OCI-LY3 (cell line): ENCODE measurements around the gene MMAA.
"Not testable (repeated sequence)": the region's sequence is repeated elsewhere in the genome, so short reads cannot be mapped to it uniquely, and the experiment has no call there.

Experiments used
- H2AFZ ChIP-seq: fragments of 200-600, 300-600 bp; shearing (Covaris generic); 2 replicates; pipeline ENCODE4 v1.6.0; 2014; ENCODE audit warnings: antibody characterized with exemption, low read depth, low read length
- H3K27ac ChIP-seq: fragments of 200-600, 300-600 bp; sonication (generic); 2 replicates; pipeline ENCODE4 v1.5.1; 2014; ENCODE audit warnings: mild to moderate bottlenecking, low read length, moderate library complexity, mixed read lengths
- H3K27me3 ChIP-seq: fragments of 200-600, 300-600 bp; sonication (generic); 2 replicates; pipeline ENCODE4 v1.6.1; 2014; ENCODE audit warnings: low read depth, low read length, mixed read lengths
- H3K36me3 ChIP-seq: fragments of 200-600, 300-600 bp; sonication (generic); replicated peaks from 2 replicates; pipeline ENCODE3; 2014; ENCODE audit warnings: low read depth, low read length, mixed read lengths
- H3K4me1 ChIP-seq: fragments of 300-600, 200-600 bp; sonication (generic); 2 replicates; pipeline ENCODE4 v1.6.1; 2014; ENCODE audit warnings: low read length, mixed read lengths
- H3K4me2 ChIP-seq: fragments of 200-600, 300-600 bp; sonication (generic); 2 replicates; pipeline ENCODE4 v1.6.1; 2014; ENCODE audit warnings: low read length, mixed read lengths
- H3K4me3 ChIP-seq: fragments of 300-600, 200-600 bp; sonication (generic); 2 replicates; pipeline ENCODE4 v1.5.1; 2014; ENCODE audit warnings: antibody characterized with exemption, mild to moderate bottlenecking, low read length, moderate library complexity
- H3K79me2 ChIP-seq: fragments of 300-600, 200-600 bp; shearing (Covaris generic); 2 replicates; pipeline ENCODE4 v1.6.1; 2014; ENCODE audit warnings: mild to moderate bottlenecking, low read length, mixed read lengths
- H3K9ac ChIP-seq: fragments of 300-600, 200-600 bp; shearing (Covaris generic); 2 replicates; pipeline ENCODE4 v1.6.0; 2014; ENCODE audit warnings: mild to moderate bottlenecking, low read length, moderate library complexity
- H3K9me3 ChIP-seq: fragments of 200-600, 300-600 bp; shearing (Covaris generic); 2 replicates; pipeline ENCODE4 v1.6.1; 2014; ENCODE audit warnings: low read length, mixed read lengths; ENCODE audit not compliant: insufficient read depth
- H4K20me1 ChIP-seq: fragments of 200-600, 300-600 bp; sonication (generic); 2 replicates; pipeline ENCODE4 v1.6.1; 2016; ENCODE audit warnings: low read length, mixed read lengths; ENCODE audit not compliant: insufficient read depth
- CTCF ChIP-seq: fragments of 200-600, 300-600 bp; sonication (generic); IDR thresholded peaks from 2 replicates; pipeline ENCODE4 v1.5.1; 2014; ENCODE audit warnings: antibody characterized with exemption, low read length, low read depth
- EZH2phosphoT487 ChIP-seq: fragments of 200-600 bp; shearing (Covaris generic); IDR thresholded peaks from 2 replicates; pipeline ENCODE4 v1.6.1; 2018; ENCODE audit warnings: antibody characterized with exemption, mixed run types, low read depth

Gene MMAA

GRCh38 chr4:145681956-145682355 lies 62.8 kb downstream of the MMAA start:
- H3K9me3 ChIP-seq: no peaks in the 10 kb centered on the region
- no peaks in the 10 kb centered on the region for H3K4me1 ChIP-seq
- H2AFZ ChIP-seq: no peak overlapping the region
- no peaks in the 10 kb centered on the region for H3K36me3 ChIP-seq
- no peak overlapping the region for H3K4me3 ChIP-seq
- H3K27ac ChIP-seq: no peak overlapping the region
- no peak overlapping the region for H3K4me2 ChIP-seq
- no peak overlapping the region for H3K9ac ChIP-seq
- H4K20me1 ChIP-seq: no peaks in the 10 kb centered on the region
- H3K27me3 ChIP-seq: no peaks in the 10 kb centered on the region
- TF ChIP-seq CTCF (no peak), EZH2phosphoT487 (no peak)
- no peaks in the 10 kb centered on the region for H3K79me2 ChIP-seq

DNA sequence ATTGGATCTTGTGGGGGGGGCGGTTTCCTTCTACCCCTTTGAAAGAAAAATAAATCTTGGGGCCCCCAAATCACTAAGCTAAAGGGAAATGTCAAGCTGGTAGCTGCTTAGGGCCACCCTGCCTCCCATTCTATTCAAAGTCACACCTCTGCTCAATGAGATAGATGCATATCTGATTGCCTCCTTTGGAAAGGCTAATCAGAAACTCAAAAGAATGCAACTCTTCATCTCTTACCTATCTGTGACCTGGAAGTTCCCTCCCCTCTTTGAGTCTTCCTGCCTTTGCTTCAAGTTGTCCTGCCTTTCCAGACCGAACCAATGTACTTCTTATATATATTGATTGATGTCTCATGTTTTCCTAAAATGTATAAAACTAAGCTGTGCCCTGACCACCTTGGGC lies 67.8 kb downstream of the MMAA start:
- H3K4me1 ChIP-seq: no peaks in the 10 kb centered on the region
- H3K4me2 ChIP-seq: no peak overlapping the region
- H3K9me3 ChIP-seq: 0 out of 2 replicates have a peak, but pooled peaks cover 4% of the 10 kb centered on the region
- H4K20me1 ChIP-seq: no peaks in the 10 kb centered on the region
- no peak overlapping the region for H2AFZ ChIP-seq
- no peaks in the 10 kb centered on the region for H3K79me2 ChIP-seq
- H3K36me3 ChIP-seq: no peaks in the 10 kb centered on the region
- no peaks in the 10 kb centered on the region for H3K27me3 ChIP-seq
- TF ChIP-seq EZH2phosphoT487 (no peak), CTCF (no peak)
- no peak overlapping the region for H3K9ac ChIP-seq
- no peak overlapping the region for H3K4me3 ChIP-seq
- H3K27ac ChIP-seq: no peak overlapping the region

DNA sequence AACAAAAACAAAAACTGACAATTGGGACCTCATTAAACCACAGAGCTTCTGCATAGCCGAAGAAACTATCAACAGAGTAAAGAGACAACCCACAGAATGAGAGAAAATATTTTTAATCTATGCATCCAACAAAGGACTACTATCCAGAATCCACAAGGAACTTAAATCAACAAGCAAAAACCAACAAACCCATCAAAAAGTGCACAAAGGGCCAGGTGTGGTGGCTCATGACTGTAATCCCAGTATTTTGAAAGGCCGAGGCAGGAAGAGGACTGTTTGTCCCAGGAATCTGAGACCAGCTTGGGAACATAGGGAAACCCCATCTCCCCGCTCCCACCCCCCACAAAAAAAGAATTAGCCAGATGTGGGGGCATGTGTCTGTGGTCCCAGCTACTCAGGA lies 71.4 kb downstream of the MMAA start:
- H3K79me2 ChIP-seq: no peaks in the 10 kb centered on the region
- H3K27me3 ChIP-seq: no peaks in the 10 kb centered on the region
- no peak overlapping the region for H3K27ac ChIP-seq
- no peak overlapping the region for H3K9ac ChIP-seq
- H3K9me3 ChIP-seq: peaks cover 8% of the 10 kb centered on the region; the same call in 1 of the 2 replicates
- H3K4me2 ChIP-seq: no peak overlapping the region
- H4K20me1 ChIP-seq: no peaks in the 10 kb centered on the region
- TF ChIP-seq CTCF (no peak), EZH2phosphoT487 (no peak)
- no peak overlapping the region for H3K4me3 ChIP-seq
- H3K36me3 ChIP-seq: no peaks in the 10 kb centered on the region
- H3K4me1 ChIP-seq: no peaks in the 10 kb centered on the region
- H2AFZ ChIP-seq: no peak overlapping the region

DNA sequence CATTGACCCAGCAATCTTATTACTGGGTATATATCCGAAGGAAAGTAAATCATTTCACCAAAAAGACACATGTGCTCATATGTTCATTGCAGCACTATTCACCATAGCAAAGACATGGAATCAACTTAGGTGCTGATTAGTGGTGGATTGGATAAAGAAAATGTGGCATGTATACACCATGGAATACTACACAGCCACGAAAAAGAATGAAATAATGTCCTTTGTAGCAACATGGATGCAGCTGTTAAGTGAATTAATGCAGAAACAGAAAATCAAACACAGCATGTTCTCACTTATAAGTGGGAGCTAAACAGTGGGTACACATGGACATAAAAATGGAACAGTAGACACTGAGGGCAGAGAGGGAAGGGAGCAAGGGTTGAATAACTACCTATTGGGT lies 72.2 kb downstream of the MMAA start:
- H4K20me1 ChIP-seq, H3K9ac ChIP-seq, H3K79me2 ChIP-seq, H3K36me3 ChIP-seq, H3K4me2 ChIP-seq, H2AFZ ChIP-seq, H3K4me1 ChIP-seq, H3K4me3 ChIP-seq, H3K27me3 ChIP-seq, H3K27ac ChIP-seq, H3K9me3 ChIP-seq: not testable (repeated sequence)

GRCh38 chr4:145694929-145695328 lies 75.7 kb downstream of the MMAA start:
- Histone ChIP-seq H3K27ac (no peak overlapping the region), H3K4me2 (no peak overlapping the region), H3K36me3 (no peaks in the 10 kb centered on the region), H3K4me1 (no peaks in the 10 kb centered on the region), H2AFZ (no peak overlapping the region), H3K4me3 (no peak overlapping the region), H3K9me3 (peaks cover 8% of the 10 kb centered on the region; the same call in 1 of the 2 replicates), H3K79me2 (no peaks in the 10 kb centered on the region), H4K20me1 (no peaks in the 10 kb centered on the region), H3K9ac (no peak overlapping the region), H3K27me3 (no peaks in the 10 kb centered on the region)
- TF ChIP-seq EZH2phosphoT487 (no peak), CTCF (no peak)
